ENCODE results near the gene KATNAL2.
A peak's percentile ranks its signal among the peaks of the same experiment; 100 is the strongest.

KATNAL2 gene

GRCh38 chr18:46917108-46917802, at the start of gene KATNAL2, which contains the start of gene PIAS2:
Gene KATNAL2, plus strand, starts transcription at chr18:46917602. Its CDS starts 29,271 bp downstream, at chr18:46946873.
Gene PIAS2, minus strand, starts transcription at chr18:46917507. Its CDS starts 162 bp downstream, at chr18:46917345.
- DNase-seq (ENCODE audit: low read depth, low spot score) = no peak

GRCh38 chr18:46868169-46868921, 49.1 kb upstream of the KATNAL2 start:
- no peak for DNase-seq (ENCODE audit: low read depth, low spot score)

- DNase-seq (ENCODE audit: low read depth, low spot score) = no peak
Observed at GRCh38 chr18:46877329-46877987, 39.9 kb upstream of the KATNAL2 start.

- DNase-seq (ENCODE audit: low read depth, low spot score) = no peak
Observed at GRCh38 chr18:46883180-46883579, 34.2 kb upstream of the KATNAL2 start.

- DNase-seq (ENCODE audit: low read depth, low spot score) = no peak
Observed at GRCh38 chr18:46886893-46887292, 30.5 kb upstream of the KATNAL2 start.

GRCh38 chr18:46888965-46889364, 28.4 kb upstream of the KATNAL2 start:
- DNase-seq (ENCODE audit: low read depth, low spot score) = no peak

GRCh38 chr18:46891742-46892214, 25.6 kb upstream of the KATNAL2 start:
- no peak for DNase-seq (ENCODE audit: low read depth, low spot score)

GRCh38 chr18:46892842-46893241, 24.6 kb upstream of the KATNAL2 start:
- DNase-seq (ENCODE audit: low read depth, low spot score) = no peak

GRCh38 chr18:46893360-46893759, 24.0 kb upstream of the KATNAL2 start:
- DNase-seq (ENCODE audit: low read depth, low spot score) = no peak

GRCh38 chr18:46894124-46894523, 23.3 kb upstream of the KATNAL2 start:
- no peak for DNase-seq (ENCODE audit: low read depth, low spot score)

- peak; percentile 88 for DNase-seq (ENCODE audit: low read depth, low spot score)
Observed at GRCh38 chr18:46899274-46899948, 18.0 kb upstream of the KATNAL2 start.

GRCh38 chr18:46903406-46903805, 14.0 kb upstream of the KATNAL2 start:
- DNase-seq (ENCODE audit: low read depth, low spot score) = no peak

GRCh38 chr18:46909497-46909896, 7.9 kb upstream of the KATNAL2 start:
- no peak for DNase-seq (ENCODE audit: low read depth, low spot score)

GRCh38 chr18:46910856-46911255, 6.5 kb upstream of the KATNAL2 start:
- DNase-seq (ENCODE audit: low read depth, low spot score) = no peak

- DNase-seq (ENCODE audit: low read depth, low spot score) = no peak
Observed at GRCh38 chr18:46915800-46916550, 1.4 kb upstream of the KATNAL2 start.

- no peak for DNase-seq (ENCODE audit: low read depth, low spot score)
Observed at GRCh38 chr18:46916551-46917107, 773 bp upstream of the KATNAL2 start.

GRCh38 chr18:46917803-46918600, 600 bp downstream of the KATNAL2 start:
- DNase-seq (ENCODE audit: low read depth, low spot score) = peak; percentile 87

- DNase-seq (ENCODE audit: low read depth, low spot score) = no peak
Observed at GRCh38 chr18:46920067-46920466, 2.7 kb downstream of the KATNAL2 start.

- no peak for DNase-seq (ENCODE audit: low read depth, low spot score)
Observed at GRCh38 chr18:46920653-46921052, 3.3 kb downstream of the KATNAL2 start.

Measured in iPS DF 19.7 (cell line).